Measurements from ENCODE around the gene FRMD8. TPM values are rescaled to one million over a fixed set of nuclear protein-coding genes. Genes with fewer than 3 reads are reported as not detected.

Gene FRMD8
- total and polyA plus RNA-seq, 2 of the 4 experiments (the other 2 are of a cell fraction): 11.3 to 19.8 TPM

DNA sequence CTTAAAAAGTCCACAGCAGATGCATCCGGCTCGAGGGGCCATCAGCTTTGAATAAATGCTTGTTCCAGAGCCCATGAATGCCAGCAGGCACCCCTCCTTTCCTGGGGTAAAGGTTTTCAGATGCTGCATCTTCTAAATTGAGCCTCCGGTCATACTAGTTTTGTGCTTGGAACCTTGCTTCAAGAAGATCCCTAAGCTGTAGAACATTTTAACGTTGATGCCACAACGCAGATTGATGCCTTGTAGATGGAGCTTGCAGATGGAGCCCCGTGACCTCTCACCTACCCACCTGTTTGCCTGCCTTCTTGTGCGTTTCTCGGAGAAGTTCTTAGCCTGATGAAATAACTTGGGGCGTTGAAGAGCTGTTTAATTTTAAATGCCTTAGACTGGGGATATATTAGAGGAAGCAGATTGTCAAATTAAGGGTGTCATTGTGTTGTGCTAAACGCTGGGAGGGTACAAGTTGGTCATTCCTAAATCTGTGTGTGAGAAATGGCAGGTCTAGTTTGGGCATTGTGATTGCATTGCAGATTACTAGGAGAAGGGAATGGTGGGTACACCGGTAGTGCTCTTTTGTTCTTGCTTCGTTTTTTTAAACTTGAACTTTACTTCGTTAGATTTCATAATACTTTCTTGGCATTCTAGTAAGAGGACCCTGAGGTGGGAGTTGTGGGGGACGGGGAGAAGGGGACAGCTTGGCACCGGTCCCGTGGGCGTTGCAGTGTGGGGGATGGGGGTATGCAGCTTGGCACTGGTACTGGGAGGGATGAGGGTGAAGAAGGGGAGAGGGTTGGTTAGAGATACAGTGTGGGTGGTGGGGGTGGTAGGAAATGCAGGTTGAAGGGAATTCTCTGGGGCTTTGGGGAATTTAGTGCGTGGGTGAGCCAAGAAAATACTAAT, 38.0 kb downstream of the FRMD8 start:
- Histone ChIP-seq H3K9me1 (ENCODE audit: insufficient read depth, low read length) (no peaks in the 10 kb centered on the region), H3K18ac (ENCODE audit: low read depth, low read length) (peak overlapping the region; percentile 55), H2AK5ac (ENCODE audit: low read depth, low read length) (no peak overlapping the region), H3K4me1 (ENCODE audit: control insufficient read depth, insufficient read depth, low read length) (peaks cover 6% of the 10 kb centered on the region), H3K9ac (ENCODE audit: low read depth, low read length) (peak overlapping the region; percentile 97), H4K20me1 (ENCODE audit: insufficient read depth, low read length) (peaks cover 73% of the 10 kb centered on the region), H3K4me2 (ENCODE audit: low read depth, low read length) (peak overlapping the region; percentile 80), H2BK5ac (ENCODE audit: low read depth, low read length, poor library complexity, severe bottlenecking) (peak overlapping the region; percentile 42), H3K9me3 (ENCODE audit: control insufficient read depth, insufficient read depth, low read length) (no peaks in the 10 kb centered on the region), H3K27me3 (ENCODE audit: control insufficient read depth, insufficient read depth, low read length) (no peaks in the 10 kb centered on the region), H3K4ac (ENCODE audit: low read depth, low read length) (peak overlapping the region; percentile 72), H3K4me3 (ENCODE audit: insufficient read depth, low read depth, low read length) (peak overlapping the region; percentile 92), H3K79me1 (ENCODE audit: low read depth in 1 of 2, low read length in 2 of 2) (peaks cover 3 to 35% of the 10 kb centered on the region in 2 experiments; a peak in 2 of 4 replicates), H2BK20ac (ENCODE audit: low read depth, low read length) (no peak overlapping the region), H3K14ac (replicated peaks; ENCODE audit: low read depth, low read length) (peak overlapping the region; percentile 95), H4K5ac (ENCODE audit: low read depth, low read length) (no peak overlapping the region), H4K91ac (ENCODE audit: insufficient read depth, low read depth, low read length) (no peak overlapping the region), H2BK15ac (ENCODE audit: low read depth, low read length) (no peak overlapping the region), H2BK120ac (ENCODE audit: low read depth, low read length) (no peak overlapping the region; the same call in 1 of the 2 replicates), H3K23ac (ENCODE audit: low read depth, low read length) (peak overlapping the region; percentile 99), H3K56ac (ENCODE audit: extremely low read depth, insufficient read depth, low read length) (peak overlapping the region; percentile 84), H4K8ac (ENCODE audit: low read depth in 2 of 2, low read length in 2 of 2) (peak overlapping the region in 1 of 2 experiments; percentile 27; a peak in 2 of 4 replicates), H2AK9ac (replicated peaks; ENCODE audit: low read depth, low read length, poor library complexity) (peak overlapping the region; percentile 80), H2AFZ (replicated peaks; ENCODE audit: low read length, poor library complexity) (no peak overlapping the region), H3K27ac (ENCODE audit: insufficient read depth, low read length) (peak overlapping the region; percentile 97), H3K36me3 (ENCODE audit: control insufficient read depth, insufficient read depth, low read length) (peaks cover 37% of the 10 kb centered on the region)
- in situ Hi-C loops (cut with MboI; ENCODE audit: low sequenced_read_pairs): no loop called here
- intact Hi-C loops (cut with micrococcal nuclease): no loop called here
- dilution Hi-C loops (cut with HindIII; ENCODE audit: low sequenced_read_pairs, unreplicated experiment): no loop called here
- BruUV-seq (replicated peaks): no TSS peak
- TF ChIP-seq NFE2L2 (IDR thresholded peaks at IDR 0.05; ENCODE audit: low read depth, low read length) (peak; percentile 15; the same call in 1 of the 2 replicates), POLR2A (IDR thresholded peaks at IDR 0.05; ENCODE audit: low read depth, low read length) (peak; percentile 74; the same call in 1 of the 2 replicates), CHD1 (IDR thresholded peaks at IDR 0.05; ENCODE audit: low read depth, low read length) (peak; percentile 93), CEBPB (IDR thresholded peaks at IDR 0.05; ENCODE audit: low read depth, low read length) (no peak), MAZ (IDR thresholded peaks at IDR 0.05; ENCODE audit: borderline replicate concordance, low read depth, low read length) (peak; percentile 32; the same call in 1 of the 2 replicates)
- WGBS, 2 experiments (ENCODE audit: extremely low coverage in 2 of 2, insufficient read length in 1 of 2): 3% methylated on average over 7 of the region's 18 CpGs; no CpG with 5 or more reads in 1 of the 2 experiments
- CTCF ChIA-PET: interaction anchor here (0.6 kb wide), 1 partner anchor 59 kb away, joined by 6 read pairs; no protein-coding TSS in a partner anchor
- peak; percentile 54 for DNase-seq
- no peak for ATAC-seq (ENCODE audit: low read depth)
- POLR2A ChIA-PET (ENCODE audit: unreplicated experiment): interaction anchor here (0.6 to 6.3 kb wide), 18 partner anchors 22 to 1078 kb away, joined by 3 to 125 read pairs (median 7); partner anchors contain the start of genes MALAT1 and SCYL1

Data from IMR-90 (cell line).